NB4 (cell line): ENCODE results near the gene CRIM1.

Experiments used
- POLR2A ChIP-seq: IDR thresholded peaks from 2 replicates; pipeline ENCODE4 v1.6.1; 2011; ENCODE audit warnings: mild to moderate bottlenecking; ENCODE audit not compliant: insufficient read length; ENCODE audit errors: extremely low read depth
- TF ChIP-seq, protein P1 (sequence below): IDR thresholded peaks from one replicate; pipeline ENCODE4 v1.5.1; 2012; ENCODE audit warnings: low read depth, low read length

GRCh38 chr2:36337354-36337753 lies 18.2 kb upstream of the CRIM1 start:
- TF ChIP-seq, protein P1, sequence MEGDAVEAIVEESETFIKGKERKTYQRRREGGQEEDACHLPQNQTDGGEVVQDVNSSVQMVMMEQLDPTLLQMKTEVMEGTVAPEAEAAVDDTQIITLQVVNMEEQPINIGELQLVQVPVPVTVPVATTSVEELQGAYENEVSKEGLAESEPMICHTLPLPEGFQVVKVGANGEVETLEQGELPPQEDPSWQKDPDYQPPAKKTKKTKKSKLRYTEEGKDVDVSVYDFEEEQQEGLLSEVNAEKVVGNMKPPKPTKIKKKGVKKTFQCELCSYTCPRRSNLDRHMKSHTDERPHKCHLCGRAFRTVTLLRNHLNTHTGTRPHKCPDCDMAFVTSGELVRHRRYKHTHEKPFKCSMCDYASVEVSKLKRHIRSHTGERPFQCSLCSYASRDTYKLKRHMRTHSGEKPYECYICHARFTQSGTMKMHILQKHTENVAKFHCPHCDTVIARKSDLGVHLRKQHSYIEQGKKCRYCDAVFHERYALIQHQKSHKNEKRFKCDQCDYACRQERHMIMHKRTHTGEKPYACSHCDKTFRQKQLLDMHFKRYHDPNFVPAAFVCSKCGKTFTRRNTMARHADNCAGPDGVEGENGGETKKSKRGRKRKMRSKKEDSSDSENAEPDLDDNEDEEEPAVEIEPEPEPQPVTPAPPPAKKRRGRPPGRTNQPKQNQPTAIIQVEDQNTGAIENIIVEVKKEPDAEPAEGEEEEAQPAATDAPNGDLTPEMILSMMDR: no peak
- no peak for TF ChIP-seq POLR2A
